ENCODE data around the gene FAM120A. TPM values are rescaled to one million over a fixed set of nuclear protein-coding genes. Genes with fewer than 3 reads are reported as not detected.

The FAM120A gene
- total RNA-seq, 4 donors from 2014 or later, result 81.7 to 125 (median 90.1) TPM

DNA sequence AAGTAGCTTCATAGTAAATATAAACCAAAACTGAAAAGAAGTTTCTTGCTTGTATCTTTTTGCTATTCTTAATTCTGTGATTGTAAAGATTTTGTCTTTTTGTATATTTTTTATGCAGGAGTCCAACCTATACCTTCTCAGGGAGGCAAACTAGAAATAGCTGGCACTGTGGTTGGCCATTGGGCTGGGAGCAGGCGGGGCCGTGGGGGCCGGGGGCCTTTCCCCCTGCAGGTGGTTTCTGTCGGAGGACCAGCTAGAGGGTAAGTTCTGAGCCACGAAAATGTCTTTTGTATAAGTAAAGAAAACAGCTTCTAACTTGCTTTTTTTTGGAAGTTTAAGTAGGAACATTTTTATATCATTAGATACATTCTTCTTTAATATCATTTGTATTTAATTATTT, 109.5 kb downstream of the FAM120A start:
- intact Hi-C loops (cut with DNase I), result no loop called here
- peaks cover 0 to 12% (median 5%) of the 10 kb centered on the region in 4 donors for H3K4me1 ChIP-seq
- H3K27ac ChIP-seq (replicated peaks in 1 of 4), result no peak overlapping the region
- peaks cover 36 to 92% (median 78%) of the 10 kb centered on the region in 4 donors for H3K36me3 ChIP-seq
- H3K4me3 ChIP-seq, result no peak overlapping the region
- no peak for DNase-seq (ENCODE audit: extremely low spot score)
- no peaks in the 10 kb centered on the region for H3K9me3 ChIP-seq
- no peak for TF ChIP-seq EP300 (IDR thresholded peaks at IDR 0.05)
- 91% methylated on average over 5 of the region's 5 CpGs for WGBS
- H3K27me3 ChIP-seq, result no peaks in the 10 kb centered on the region

DNA sequence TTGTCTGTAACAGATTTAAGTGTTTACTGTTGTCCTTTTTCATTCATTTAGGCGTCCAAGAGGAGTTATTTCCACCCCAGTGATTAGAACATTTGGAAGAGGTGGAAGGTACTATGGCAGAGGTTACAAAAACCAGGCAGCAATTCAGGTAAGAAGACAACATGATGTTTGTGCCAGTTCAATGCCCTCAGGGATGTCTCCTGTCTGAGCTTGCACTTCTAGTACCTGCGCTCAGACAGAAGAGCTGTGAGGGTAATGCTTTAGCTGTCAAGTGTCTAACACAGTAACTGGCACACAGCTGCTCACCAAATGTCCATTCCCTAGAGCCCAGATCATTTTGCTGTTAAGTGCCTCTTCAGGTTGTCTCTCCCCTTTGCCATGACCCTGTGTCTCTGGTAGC, 110.7 kb downstream of the FAM120A start:
- intact Hi-C loops (cut with DNase I), result no loop called here
- Histone ChIP-seq H3K9me3 (no peaks in the 10 kb centered on the region), H3K36me3 (peaks cover 36 to 81% (median 70%) of the 10 kb centered on the region in 4 donors), H3K27me3 (no peaks in the 10 kb centered on the region), H3K4me1 (peaks cover 4 to 10% (median 7%) of the 10 kb centered on the region in 4 donors), H3K27ac (replicated peaks in 1 of 4) (no peak overlapping the region), H3K4me3 (no peak overlapping the region)
- WGBS, result 95% methylated on average over 2 of the region's 2 CpGs
- TF ChIP-seq POLR2A (IDR thresholded peaks at IDR 0.05; ENCODE audit: low read depth) (no peak), EP300 (IDR thresholded peaks at IDR 0.05) (no peak), POLR2AphosphoS5 (IDR thresholded peaks at IDR 0.05) (no peak)
- TF ChIP-seq, protein P1, sequence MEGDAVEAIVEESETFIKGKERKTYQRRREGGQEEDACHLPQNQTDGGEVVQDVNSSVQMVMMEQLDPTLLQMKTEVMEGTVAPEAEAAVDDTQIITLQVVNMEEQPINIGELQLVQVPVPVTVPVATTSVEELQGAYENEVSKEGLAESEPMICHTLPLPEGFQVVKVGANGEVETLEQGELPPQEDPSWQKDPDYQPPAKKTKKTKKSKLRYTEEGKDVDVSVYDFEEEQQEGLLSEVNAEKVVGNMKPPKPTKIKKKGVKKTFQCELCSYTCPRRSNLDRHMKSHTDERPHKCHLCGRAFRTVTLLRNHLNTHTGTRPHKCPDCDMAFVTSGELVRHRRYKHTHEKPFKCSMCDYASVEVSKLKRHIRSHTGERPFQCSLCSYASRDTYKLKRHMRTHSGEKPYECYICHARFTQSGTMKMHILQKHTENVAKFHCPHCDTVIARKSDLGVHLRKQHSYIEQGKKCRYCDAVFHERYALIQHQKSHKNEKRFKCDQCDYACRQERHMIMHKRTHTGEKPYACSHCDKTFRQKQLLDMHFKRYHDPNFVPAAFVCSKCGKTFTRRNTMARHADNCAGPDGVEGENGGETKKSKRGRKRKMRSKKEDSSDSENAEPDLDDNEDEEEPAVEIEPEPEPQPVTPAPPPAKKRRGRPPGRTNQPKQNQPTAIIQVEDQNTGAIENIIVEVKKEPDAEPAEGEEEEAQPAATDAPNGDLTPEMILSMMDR (IDR thresholded peaks at IDR 0.05), result no peak
- DNase-seq (ENCODE audit: extremely low spot score), result no peak

DNA sequence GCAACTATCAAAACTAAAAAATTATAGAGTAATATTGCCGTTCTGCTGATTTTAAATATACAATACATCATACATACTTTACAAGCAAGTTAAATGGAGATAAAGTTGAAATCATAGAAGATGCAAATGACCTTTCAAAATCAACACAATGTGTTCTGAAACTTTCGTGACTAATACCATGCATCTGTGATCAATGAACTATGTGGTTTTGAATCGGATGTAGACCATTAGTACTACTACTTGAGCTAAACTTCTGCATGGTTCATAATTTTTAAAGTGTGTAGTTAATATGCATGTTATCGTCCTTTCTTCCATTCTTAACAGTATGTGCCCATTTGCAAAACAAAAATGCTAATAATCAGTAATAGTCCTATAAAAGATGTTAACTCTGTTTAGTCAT, 113.6 kb downstream of the FAM120A start:
- no peak overlapping the region for H3K27ac ChIP-seq (replicated peaks in 1 of 4)
- 91% methylated on average over 4 of the region's 4 CpGs for WGBS
- no peak for DNase-seq (ENCODE audit: extremely low spot score)
- peaks cover 11 to 17% (median 14%) of the 10 kb centered on the region in 4 donors for H3K4me1 ChIP-seq
- peaks cover 18 to 52% (median 42%) of the 10 kb centered on the region in 4 donors for H3K36me3 ChIP-seq
- intact Hi-C loops (cut with DNase I), result no loop called here
- no peak overlapping the region for H3K4me3 ChIP-seq
- no peaks in the 10 kb centered on the region for H3K9me3 ChIP-seq
- H3K27me3 ChIP-seq, result no peaks in the 10 kb centered on the region
- TF ChIP-seq, protein P1 (IDR thresholded peaks at IDR 0.05), result no peak
- TF ChIP-seq POLR2A (IDR thresholded peaks at IDR 0.05; ENCODE audit: low read depth) (no peak), EP300 (IDR thresholded peaks at IDR 0.05) (no peak), POLR2AphosphoS5 (IDR thresholded peaks at IDR 0.05) (no peak)

DNA sequence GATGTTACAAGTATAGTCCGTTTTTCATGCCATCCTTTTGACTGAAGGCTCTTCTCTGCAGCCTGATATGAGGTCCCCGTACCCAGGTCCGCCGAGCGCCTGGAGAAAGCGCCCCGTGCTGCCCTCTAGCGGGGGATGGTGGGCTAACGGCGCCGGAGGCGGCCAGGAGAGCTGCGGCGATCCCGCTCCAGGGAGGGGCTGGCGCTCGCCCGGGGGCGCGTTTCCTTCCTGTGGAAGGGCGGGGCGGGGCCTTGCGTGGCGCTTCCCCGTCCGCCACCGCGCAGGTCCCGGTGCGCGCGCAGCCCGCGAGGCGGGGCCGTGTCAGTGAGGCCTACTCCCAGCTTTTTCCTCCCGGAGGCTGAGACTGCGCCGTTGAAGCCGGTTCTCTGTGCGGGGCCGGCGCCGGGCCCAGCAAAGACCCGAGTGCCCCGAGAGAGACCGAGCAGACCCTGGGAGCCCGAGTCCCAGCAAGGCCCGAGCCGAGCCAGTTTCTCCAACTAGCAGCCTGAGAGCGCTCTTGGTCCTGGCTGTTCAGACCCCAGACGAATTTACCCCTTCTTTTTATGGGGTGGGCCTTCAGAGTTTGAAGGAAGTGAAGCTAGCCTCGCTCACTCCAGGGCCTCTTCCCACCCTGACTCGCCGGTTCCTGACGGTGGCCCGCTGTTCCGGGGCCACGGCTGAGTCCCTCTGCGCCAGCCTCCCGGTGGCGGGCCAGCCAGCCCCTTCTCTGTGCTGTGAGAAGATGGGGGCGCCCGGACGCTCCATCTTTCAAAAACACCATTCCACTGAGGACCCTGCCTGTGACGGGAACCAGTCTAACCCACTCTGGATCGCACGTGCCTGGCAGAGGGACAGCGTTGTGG, 115.2 kb downstream of the FAM120A start:
- Histone ChIP-seq H3K27me3 (no peaks in the 10 kb centered on the region), H3K27ac (replicated peaks in 1 of 4) (peak overlapping the region; percentile 91 to 96 (median 94)), H3K9me3 (no peaks in the 10 kb centered on the region), H3K36me3 (peaks cover 18 to 37% (median 30%) of the 10 kb centered on the region in 4 donors), H3K4me3 (peak overlapping the region; percentile 55 to 68 (median 64)), H3K4me1 (peaks cover 11 to 17% (median 14%) of the 10 kb centered on the region in 4 donors)
- DNase-seq (ENCODE audit: extremely low spot score), result peak; percentile 99
- WGBS, result 1% methylated on average over 20 of the region's 69 CpGs
- intact Hi-C loops (cut with DNase I), result loop anchor here (2.0 kb wide), 1 partner anchor 114 kb away; the partner anchor contains the start of gene FAM120AOS
- TF ChIP-seq EP300 (IDR thresholded peaks at IDR 0.05), result no peak
- peak; percentile 76 for TF ChIP-seq POLR2A (IDR thresholded peaks at IDR 0.05; ENCODE audit: low read depth)
- TF ChIP-seq POLR2AphosphoS5 (IDR thresholded peaks at IDR 0.05), result peak; percentile 96
- TF ChIP-seq, protein P1 (IDR thresholded peaks at IDR 0.05), result peak; percentile 95 to 99 (median 97)

DNA sequence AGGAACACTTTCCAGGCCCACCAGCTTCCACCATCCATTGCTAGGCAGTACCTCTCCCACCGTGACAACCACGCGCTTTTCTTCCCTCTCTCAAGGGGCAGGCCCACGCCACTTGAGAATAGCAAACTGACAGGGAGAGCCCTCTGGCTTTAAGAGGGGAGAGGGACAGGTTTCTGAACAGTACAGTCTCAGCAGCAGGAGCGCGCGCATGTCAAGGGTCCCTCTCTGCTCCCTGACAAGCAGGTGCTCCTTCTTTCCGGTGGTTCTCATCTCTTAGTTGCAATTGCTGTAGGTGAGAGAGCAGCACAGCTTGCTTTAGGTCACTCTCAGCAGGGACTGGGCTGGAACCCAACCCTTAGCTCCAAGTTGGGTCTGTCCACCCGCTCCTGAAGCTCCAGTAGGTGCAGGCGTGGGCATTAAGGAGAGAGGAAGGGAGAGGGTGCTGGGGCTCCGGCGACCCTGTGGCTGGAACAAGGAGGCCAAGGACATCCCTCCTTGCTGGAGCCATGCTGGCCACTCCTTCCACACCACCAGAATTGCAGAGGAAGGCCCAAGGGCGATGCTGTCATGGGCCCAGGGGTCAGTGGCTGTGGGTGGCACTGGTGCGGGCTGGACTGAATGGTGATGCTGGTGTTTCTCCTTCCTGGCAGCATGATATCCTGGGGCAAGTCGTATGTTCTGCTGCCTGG, 115.9 kb downstream of the FAM120A start:
- Histone ChIP-seq H3K4me1 (peaks cover 11 to 17% (median 14%) of the 10 kb centered on the region in 4 donors), H3K27me3 (no peaks in the 10 kb centered on the region), H3K27ac (replicated peaks in 1 of 4) (peak overlapping the region; percentile 91 to 96 (median 94)), H3K4me3 (peak overlapping the region; percentile 55 to 68 (median 64)), H3K9me3 (no peaks in the 10 kb centered on the region), H3K36me3 (peaks cover 10 to 29% (median 22%) of the 10 kb centered on the region in 4 donors)
- intact Hi-C loops (cut with DNase I), result loop anchor here (2.0 kb wide), 1 partner anchor 115 kb away; the partner anchor contains the start of gene FAM120AOS
- 72% methylated on average over 12 of the region's 15 CpGs for WGBS
- TF ChIP-seq EP300 (IDR thresholded peaks at IDR 0.05) (no peak), POLR2A (IDR thresholded peaks at IDR 0.05; ENCODE audit: low read depth) (no peak), POLR2AphosphoS5 (IDR thresholded peaks at IDR 0.05) (no peak)
- TF ChIP-seq, protein P1 (IDR thresholded peaks at IDR 0.05), result no peak
- DNase-seq (ENCODE audit: extremely low spot score), result no peak

All from esophagus muscularis mucosa (tissue), 4 donors.